HepG2 (cell line): Measurements from ENCODE around the gene SERINC2. TPM values are rescaled to one million over a fixed set of nuclear protein-coding genes. Genes with fewer than 3 reads are reported as not detected.
A peak's percentile ranks its signal among the peaks of the same experiment; 100 is the strongest.

Experiments
- AGO2 ChIP-seq: fragments of 200-400 bp; formaldehyde crosslinking; optimal IDR thresholded peaks from 2 replicates; pipeline ENCODE3; 2017; ENCODE audit warnings: mild to moderate bottlenecking, low read depth, low read length, moderate library complexity
- AKAP8 ChIP-seq: sonication (generic); formaldehyde crosslinking; IDR thresholded peaks from 2 replicates; pipeline ENCODE4 v1.5.1; 2020; ENCODE audit warnings: mild to moderate bottlenecking, missing genetic modification reagents
- KDM2A ChIP-seq: sonication (generic); formaldehyde crosslinking; IDR thresholded peaks from 2 replicates; pipeline ENCODE4 v1.4.0; 2020; ENCODE audit warnings: low read depth, missing genetic modification reagents, borderline replicate concordance
- PPARG ChIP-seq: conservative IDR thresholded peaks from 2 replicates; pipeline ENCODE4 v1.6.1; 2016; ENCODE audit warnings: missing biosample characterization, missing genetic modification reagents
- SNRNP70 ChIP-seq: fragments of 200-400 bp; formaldehyde crosslinking; IDR thresholded peaks from 2 replicates; pipeline ENCODE4 v1.6.1; 2017; ENCODE audit warnings: mild to moderate bottlenecking, low read depth, low read length, moderate library complexity
- SPEN ChIP-seq: sonication (generic); formaldehyde crosslinking; IDR thresholded peaks from 2 replicates; pipeline ENCODE4 v1.5.1; 2020; ENCODE audit warnings: low read depth, mild to moderate bottlenecking, missing genetic modification reagents
- ZBTB8A ChIP-seq: sonication (generic); formaldehyde crosslinking; IDR thresholded peaks from 2 replicates; pipeline ENCODE4 v1.4.0; 2020; ENCODE audit warnings: mild to moderate bottlenecking, low read depth, missing genetic modification reagents, borderline replicate concordance
- ZNF224 ChIP-seq: sonication (generic); formaldehyde crosslinking; IDR thresholded peaks from 2 replicates; pipeline ENCODE4 v1.5.0; 2020; ENCODE audit warnings: mild to moderate bottlenecking, missing genetic modification reagents
- ZNF674 ChIP-seq: sonication (generic); formaldehyde crosslinking; IDR thresholded peaks from 2 replicates; pipeline ENCODE4 v1.5.0; 2020; ENCODE audit warnings: low read depth, mild to moderate bottlenecking, missing genetic modification reagents
- polyA plus RNA-seq, 8 experiments: library from polyadenylated mRNA; depleted of rRNA in 3 of 8; stranded (reverse) in 7 of 8; unstranded in 1 of 8; fragments of >200 nt; fragmentation: Illumina TruSeq in 4 of 8; extraction: Trizol in 4 of 8; gene quantifications; 2 replicates each; pipeline versions ENCODE4 v1.2.1 to v1.2.3, GENCODE V29; 2011 to 2016; ENCODE audit warnings: low read depth in 4 of 8, missing spikeins in 1 of 8, mixed read lengths in 1 of 8; ENCODE audit not compliant: insufficient read depth in 1 of 8
- total RNA-seq, 5 experiments: library from RNA; depleted of rRNA; stranded (reverse); fragments of >200 nt; fragmentation: Illumina TruSeq; extraction: Trizol; gene quantifications; 2 replicates each; pipeline ENCODE4 v1.2.3, GENCODE V29; 2016; ENCODE audit warnings: low read depth in 1 of 5
- TF ChIP-seq, protein P1 (sequence below): sonication (generic); formaldehyde crosslinking; IDR thresholded peaks from 2 replicates; pipeline ENCODE4 v1.4.0; 2020; ENCODE audit warnings: missing genetic modification reagents
- TF ChIP-seq, protein P2 (sequence below): sonication (generic); formaldehyde crosslinking; IDR thresholded peaks from 2 replicates; pipeline ENCODE4 v1.8.0; 2022; ENCODE audit warnings: mild to moderate bottlenecking, missing genetic modification reagents, borderline replicate concordance
- TF ChIP-seq, protein P3 (sequence below): sonication (generic); formaldehyde crosslinking; IDR thresholded peaks from 2 replicates; pipeline ENCODE4 v1.8.0; 2022; ENCODE audit warnings: low read depth, missing genetic modification reagents
- TF ChIP-seq, protein P4 (sequence below): sonication (generic); formaldehyde crosslinking; IDR thresholded peaks from 2 replicates; pipeline ENCODE4 v1.5.0; 2020; ENCODE audit warnings: mild to moderate bottlenecking, missing genetic modification reagents, borderline replicate concordance
- TF ChIP-seq, protein P5 (sequence below): IDR thresholded peaks from 2 replicates; pipeline ENCODE4 v1.6.1; 2018; ENCODE audit warnings: missing genetic modification reagents, mild to moderate bottlenecking, missing compliant biosample characterization

SERINC2 gene
- total and polyA plus RNA-seq, 2 of the 13 experiments (the other 11 are each of a cell fraction or from before 2014, with no cell fraction given): 4.8 to 126 TPM

DNA sequence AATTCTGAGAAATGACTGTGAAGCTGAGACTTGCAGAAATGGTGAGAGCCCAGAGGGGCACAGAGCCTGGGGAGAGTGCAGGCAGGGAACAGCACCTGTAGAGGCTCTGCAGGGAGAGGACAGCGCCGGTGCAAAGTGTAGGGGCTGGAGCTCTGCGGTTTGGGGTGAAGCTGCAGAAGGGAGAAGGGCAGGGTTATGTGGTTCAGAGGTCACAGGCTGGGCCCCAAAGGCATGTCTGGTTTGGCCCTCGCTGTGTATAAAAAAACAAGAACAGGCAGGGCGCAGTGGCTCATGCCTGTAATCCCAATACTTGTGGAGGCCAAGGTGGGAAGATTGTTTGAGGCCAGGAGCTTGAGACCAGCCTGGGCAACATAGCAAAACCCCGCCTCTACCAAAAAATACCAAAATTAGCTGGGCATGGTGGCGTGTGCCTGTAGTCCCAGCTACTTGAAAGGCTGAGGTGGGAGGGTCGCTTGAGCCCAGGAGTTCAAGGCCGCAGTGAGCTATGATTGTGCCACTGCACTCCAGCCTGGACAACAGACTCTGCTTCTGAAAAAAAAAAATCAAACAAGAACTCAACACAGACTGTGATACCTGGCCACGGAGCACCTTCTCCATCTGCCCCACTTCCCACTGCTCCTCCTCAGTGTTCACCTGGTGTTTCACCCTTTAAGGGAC lies 29.1 kb downstream of the SERINC2 start (continued):
- TF ChIP-seq, protein P1, sequence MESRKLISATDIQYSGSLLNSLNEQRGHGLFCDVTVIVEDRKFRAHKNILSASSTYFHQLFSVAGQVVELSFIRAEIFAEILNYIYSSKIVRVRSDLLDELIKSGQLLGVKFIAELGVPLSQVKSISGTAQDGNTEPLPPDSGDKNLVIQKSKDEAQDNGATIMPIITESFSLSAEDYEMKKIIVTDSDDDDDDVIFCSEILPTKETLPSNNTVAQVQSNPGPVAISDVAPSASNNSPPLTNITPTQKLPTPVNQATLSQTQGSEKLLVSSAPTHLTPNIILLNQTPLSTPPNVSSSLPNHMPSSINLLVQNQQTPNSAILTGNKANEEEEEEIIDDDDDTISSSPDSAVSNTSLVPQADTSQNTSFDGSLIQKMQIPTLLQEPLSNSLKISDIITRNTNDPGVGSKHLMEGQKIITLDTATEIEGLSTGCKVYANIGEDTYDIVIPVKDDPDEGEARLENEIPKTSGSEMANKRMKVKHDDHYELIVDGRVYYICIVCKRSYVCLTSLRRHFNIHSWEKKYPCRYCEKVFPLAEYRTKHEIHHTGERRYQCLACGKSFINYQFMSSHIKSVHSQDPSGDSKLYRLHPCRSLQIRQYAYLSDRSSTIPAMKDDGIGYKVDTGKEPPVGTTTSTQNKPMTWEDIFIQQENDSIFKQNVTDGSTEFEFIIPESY (CRISPR knock-in tag): no peak
- TF ChIP-seq AKAP8 (CRISPR knock-in tag) (no peak), ZNF224 (CRISPR knock-in tag) (no peak), AGO2 (no peak), SPEN (CRISPR knock-in tag) (peak; percentile 12; the same call in 1 of the 2 replicates), ZNF674 (no peak), SNRNP70 (no peak), ZBTB8A (CRISPR knock-in tag) (no peak), KDM2A (no peak), PPARG (CRISPR knock-in tag) (no peak; the same call in 1 of the 2 replicates)
- TF ChIP-seq, protein P2, sequence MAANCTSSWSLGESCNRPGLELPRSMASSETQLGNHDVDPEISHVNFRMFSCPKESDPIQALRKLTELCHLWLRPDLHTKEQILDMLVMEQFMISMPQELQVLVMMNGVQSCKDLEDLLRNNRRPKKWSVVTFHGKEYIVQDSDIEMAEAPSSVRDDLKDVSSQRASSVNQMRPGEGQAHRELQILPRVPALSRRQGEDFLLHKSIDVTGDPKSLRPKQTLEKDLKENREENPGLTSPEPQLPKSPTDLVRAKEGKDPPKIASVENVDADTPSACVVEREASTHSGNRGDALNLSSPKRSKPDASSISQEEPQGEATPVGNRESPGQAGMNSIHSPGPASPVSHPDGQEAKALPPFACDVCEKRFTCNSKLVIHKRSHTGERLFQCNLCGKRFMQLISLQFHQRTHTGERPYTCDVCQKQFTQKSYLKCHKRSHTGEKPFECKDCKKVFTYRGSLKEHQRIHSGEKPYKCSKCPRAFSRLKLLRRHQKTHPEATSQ (CRISPR knock-in tag): no peak
- TF ChIP-seq, protein P3, sequence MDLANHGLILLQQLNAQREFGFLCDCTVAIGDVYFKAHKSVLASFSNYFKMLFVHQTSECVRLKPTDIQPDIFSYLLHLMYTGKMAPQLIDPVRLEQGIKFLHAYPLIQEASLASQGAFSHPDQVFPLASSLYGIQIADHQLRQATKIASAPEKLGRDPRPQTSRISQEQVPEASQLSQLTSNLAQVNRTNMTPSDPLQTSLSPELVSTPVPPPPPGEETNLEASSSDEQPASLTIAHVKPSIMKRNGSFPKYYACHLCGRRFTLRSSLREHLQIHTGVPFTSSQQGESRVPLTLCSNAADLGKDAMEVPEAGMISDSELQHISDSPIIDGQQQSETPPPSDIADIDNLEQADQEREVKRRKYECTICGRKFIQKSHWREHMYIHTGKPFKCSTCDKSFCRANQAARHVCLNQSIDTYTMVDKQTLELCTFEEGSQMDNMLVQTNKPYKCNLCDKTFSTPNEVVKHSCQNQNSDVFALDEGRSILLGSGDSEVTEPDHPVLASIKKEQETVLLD (CRISPR knock-in tag): no peak
- TF ChIP-seq, protein P4, sequence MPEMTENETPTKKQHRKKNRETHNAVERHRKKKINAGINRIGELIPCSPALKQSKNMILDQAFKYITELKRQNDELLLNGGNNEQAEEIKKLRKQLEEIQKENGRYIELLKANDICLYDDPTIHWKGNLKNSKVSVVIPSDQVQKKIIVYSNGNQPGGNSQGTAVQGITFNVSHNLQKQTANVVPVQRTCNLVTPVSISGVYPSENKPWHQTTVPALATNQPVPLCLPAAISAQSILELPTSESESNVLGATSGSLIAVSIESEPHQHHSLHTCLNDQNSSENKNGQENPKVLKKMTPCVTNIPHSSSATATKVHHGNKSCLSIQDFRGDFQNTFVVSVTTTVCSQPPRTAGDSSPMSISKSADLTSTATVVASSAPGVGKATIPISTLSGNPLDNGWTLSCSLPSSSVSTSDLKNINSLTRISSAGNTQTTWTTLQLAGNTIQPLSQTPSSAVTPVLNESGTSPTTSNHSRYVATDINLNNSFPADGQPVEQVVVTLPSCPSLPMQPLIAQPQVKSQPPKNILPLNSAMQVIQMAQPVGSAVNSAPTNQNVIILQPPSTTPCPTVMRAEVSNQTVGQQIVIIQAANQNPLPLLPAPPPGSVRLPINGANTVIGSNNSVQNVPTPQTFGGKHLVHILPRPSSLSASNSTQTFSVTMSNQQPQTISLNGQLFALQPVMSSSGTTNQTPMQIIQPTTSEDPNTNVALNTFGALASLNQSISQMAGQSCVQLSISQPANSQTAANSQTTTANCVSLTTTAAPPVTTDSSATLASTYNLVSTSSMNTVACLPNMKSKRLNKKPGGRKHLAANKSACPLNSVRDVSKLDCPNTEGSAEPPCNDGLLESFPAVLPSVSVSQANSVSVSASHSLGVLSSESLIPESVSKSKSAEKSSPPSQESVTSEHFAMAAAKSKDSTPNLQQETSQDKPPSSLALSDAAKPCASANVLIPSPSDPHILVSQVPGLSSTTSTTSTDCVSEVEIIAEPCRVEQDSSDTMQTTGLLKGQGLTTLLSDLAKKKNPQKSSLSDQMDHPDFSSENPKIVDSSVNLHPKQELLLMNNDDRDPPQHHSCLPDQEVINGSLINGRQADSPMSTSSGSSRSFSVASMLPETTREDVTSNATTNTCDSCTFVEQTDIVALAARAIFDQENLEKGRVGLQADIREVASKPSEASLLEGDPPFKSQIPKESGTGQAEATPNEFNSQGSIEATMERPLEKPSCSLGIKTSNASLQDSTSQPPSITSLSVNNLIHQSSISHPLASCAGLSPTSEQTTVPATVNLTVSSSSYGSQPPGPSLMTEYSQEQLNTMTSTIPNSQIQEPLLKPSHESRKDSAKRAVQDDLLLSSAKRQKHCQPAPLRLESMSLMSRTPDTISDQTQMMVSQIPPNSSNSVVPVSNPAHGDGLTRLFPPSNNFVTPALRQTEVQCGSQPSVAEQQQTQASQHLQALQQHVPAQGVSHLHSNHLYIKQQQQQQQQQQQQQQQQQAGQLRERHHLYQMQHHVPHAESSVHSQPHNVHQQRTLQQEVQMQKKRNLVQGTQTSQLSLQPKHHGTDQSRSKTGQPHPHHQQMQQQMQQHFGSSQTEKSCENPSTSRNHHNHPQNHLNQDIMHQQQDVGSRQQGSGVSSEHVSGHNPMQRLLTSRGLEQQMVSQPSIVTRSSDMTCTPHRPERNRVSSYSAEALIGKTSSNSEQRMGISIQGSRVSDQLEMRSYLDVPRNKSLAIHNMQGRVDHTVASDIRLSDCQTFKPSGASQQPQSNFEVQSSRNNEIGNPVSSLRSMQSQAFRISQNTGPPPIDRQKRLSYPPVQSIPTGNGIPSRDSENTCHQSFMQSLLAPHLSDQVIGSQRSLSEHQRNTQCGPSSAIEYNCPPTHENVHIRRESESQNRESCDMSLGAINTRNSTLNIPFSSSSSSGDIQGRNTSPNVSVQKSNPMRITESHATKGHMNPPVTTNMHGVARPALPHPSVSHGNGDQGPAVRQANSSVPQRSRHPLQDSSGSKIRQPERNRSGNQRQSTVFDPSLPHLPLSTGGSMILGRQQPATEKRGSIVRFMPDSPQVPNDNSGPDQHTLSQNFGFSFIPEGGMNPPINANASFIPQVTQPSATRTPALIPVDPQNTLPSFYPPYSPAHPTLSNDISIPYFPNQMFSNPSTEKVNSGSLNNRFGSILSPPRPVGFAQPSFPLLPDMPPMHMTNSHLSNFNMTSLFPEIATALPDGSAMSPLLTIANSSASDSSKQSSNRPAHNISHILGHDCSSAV (CRISPR knock-in tag): no peak
- TF ChIP-seq, protein P5, sequence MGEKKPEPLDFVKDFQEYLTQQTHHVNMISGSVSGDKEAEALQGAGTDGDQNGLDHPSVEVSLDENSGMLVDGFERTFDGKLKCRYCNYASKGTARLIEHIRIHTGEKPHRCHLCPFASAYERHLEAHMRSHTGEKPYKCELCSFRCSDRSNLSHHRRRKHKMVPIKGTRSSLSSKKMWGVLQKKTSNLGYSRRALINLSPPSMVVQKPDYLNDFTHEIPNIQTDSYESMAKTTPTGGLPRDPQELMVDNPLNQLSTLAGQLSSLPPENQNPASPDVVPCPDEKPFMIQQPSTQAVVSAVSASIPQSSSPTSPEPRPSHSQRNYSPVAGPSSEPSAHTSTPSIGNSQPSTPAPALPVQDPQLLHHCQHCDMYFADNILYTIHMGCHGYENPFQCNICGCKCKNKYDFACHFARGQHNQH (CRISPR knock-in tag): peak; percentile 62; the same call in 1 of the 2 replicates
